GM12873 (cell line): Measurements from ENCODE around the gene BBS1.
A peak's percentile ranks its signal among the peaks of the same experiment; 100 is the strongest.

ENCODE experiments used
- TF ChIP-seq, protein P1 (sequence below): IDR thresholded peaks from 2 replicates; pipeline ENCODE4 v1.5.1; 2012; ENCODE audit warnings: low read depth, mild to moderate bottlenecking, moderate library complexity, low read length, control low read depth; ENCODE audit not compliant: insufficient read depth; ENCODE audit errors: missing control alignments

The BBS1 gene

GRCh38 chr11:66493130-66493529, 17.3 kb upstream of the BBS1 start:
- TF ChIP-seq, protein P1, sequence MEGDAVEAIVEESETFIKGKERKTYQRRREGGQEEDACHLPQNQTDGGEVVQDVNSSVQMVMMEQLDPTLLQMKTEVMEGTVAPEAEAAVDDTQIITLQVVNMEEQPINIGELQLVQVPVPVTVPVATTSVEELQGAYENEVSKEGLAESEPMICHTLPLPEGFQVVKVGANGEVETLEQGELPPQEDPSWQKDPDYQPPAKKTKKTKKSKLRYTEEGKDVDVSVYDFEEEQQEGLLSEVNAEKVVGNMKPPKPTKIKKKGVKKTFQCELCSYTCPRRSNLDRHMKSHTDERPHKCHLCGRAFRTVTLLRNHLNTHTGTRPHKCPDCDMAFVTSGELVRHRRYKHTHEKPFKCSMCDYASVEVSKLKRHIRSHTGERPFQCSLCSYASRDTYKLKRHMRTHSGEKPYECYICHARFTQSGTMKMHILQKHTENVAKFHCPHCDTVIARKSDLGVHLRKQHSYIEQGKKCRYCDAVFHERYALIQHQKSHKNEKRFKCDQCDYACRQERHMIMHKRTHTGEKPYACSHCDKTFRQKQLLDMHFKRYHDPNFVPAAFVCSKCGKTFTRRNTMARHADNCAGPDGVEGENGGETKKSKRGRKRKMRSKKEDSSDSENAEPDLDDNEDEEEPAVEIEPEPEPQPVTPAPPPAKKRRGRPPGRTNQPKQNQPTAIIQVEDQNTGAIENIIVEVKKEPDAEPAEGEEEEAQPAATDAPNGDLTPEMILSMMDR, result no peak

- TF ChIP-seq, protein P1, result no peak
Observed at GRCh38 chr11:66494458-66494857, 16.0 kb upstream of the BBS1 start.

- TF ChIP-seq, protein P1, result no peak
Observed at GRCh38 chr11:66494935-66495334, 15.5 kb upstream of the BBS1 start.

- TF ChIP-seq, protein P1, result peak; percentile 42
Observed at GRCh38 chr11:66495401-66495854, 15.0 kb upstream of the BBS1 start.

DNA sequence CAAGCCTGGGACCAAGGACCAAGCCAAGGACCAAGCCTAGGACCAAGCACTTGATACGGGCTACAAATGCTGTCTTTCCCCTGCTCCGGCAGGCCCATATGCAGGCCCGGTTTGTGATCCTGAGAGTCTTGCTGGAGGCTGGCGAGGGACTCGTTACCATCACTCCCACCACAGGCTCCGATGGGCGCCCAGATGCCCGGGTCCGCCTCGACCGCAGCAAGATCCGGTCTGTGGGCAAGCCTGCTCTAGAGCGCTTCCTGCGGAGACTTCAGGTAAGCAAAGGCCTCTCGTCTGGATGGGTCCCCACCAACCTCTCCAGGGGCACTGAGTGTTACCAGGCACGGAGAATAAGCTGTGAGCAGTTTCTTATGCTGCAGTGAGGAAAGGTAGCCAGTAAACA, 13.2 kb upstream of the BBS1 start:
- TF ChIP-seq, protein P1, result no peak

DNA sequence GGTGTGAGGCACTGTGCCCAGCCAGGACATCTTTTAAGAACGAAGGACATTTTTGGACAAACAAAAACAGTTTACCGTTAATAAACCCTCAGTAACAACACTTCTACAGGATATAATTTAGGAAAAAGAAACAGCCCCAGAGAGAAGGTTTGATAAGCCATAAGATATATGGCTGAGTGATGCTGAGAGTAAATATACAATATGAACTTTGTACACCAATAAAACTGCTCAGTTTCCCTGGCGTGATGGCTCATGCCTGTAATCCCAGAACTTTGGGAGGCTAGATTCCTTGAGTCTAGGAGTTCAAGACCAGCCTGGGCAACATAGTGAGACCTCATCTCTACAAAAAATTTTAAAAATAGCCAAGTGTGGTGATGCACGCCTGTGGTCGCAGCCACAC, 11.9 kb upstream of the BBS1 start:
- TF ChIP-seq, protein P1, result no peak

- TF ChIP-seq, protein P1, result no peak
Observed at GRCh38 chr11:66505276-66505816, 5.1 kb upstream of the BBS1 start.
